Left lung (tissue), 10 donors: ENCODE measurements around the gene MAPT. TPM values are rescaled to one million over a fixed set of nuclear protein-coding genes. Genes with fewer than 3 reads are reported as not detected.
A peak's percentile ranks its signal among the peaks of the same experiment; 100 is the strongest.

Experiments
- ATAC-seq: fragments of 200-7000 bp; cut with Tn5 transposase; one replicate; pipeline ENCODE4 v1.9.1; 2020; ENCODE audit warnings: moderate library complexity
- DNase-seq, 4 donors: peaks; one replicate each; pipeline ENCODE4 v3.0.0-alpha.2; 2013 to 2020
- H3K27ac ChIP-seq, 2 donors: fragments of 200-600 bp; sonication (generic) in 1 of 2; one replicate each; pipeline versions ENCODE4 v1.5.0 to v1.8.0; 2020 to 2021
- H3K27me3 ChIP-seq, 2 donors: fragments of 200-600 bp; sonication (generic) in 1 of 2; one replicate each; pipeline versions ENCODE4 v1.5.0 to v1.8.0; 2020 to 2021
- H3K36me3 ChIP-seq, 2 donors: fragments of 200-600 bp; sonication (generic) in 1 of 2; one replicate each; pipeline versions ENCODE4 v1.5.0 to v1.8.0; 2020 to 2021
- H3K4me1 ChIP-seq, 2 donors: fragments of 200-600 bp; one replicate each; pipeline ENCODE4 v1.8.0; 2021
- H3K4me3 ChIP-seq, 2 donors: fragments of 200-600 bp; sonication (generic) in 1 of 2; one replicate each; pipeline versions ENCODE4 v1.5.0 to v1.8.0; 2020 to 2021; ENCODE audit warnings: mild to moderate bottlenecking in 1 of 2
- H3K9me3 ChIP-seq, 2 donors: fragments of 200-600 bp; sonication (generic) in 1 of 2; one replicate each; pipeline versions ENCODE4 v1.5.0 to v1.8.0; 2020 to 2021
- CTCF ChIP-seq, 2 donors: fragments of 200-600 bp; sonication (generic) in 1 of 2; IDR thresholded peaks; one replicate each; pipeline versions ENCODE4 v1.5.0 to v1.8.0; 2021; ENCODE audit warnings: antibody characterized with exemption in 2 of 2
- intact Hi-C, 2 donors: fragments of 100-400 bp; cut with DNase I; formaldehyde crosslinking; loops; one replicate each; pipeline versions ENCODE4 v1.11.2 to v1.14.2; 2022
- polyA plus RNA-seq, 6 donors: library from polyadenylated mRNA; unstranded; fragments of 120-200 nt; gene quantifications; one replicate each; pipeline ENCODE4 v1.2.1, GENCODE V29; 2013; ENCODE audit not compliant: insufficient read length in 6 of 6
- total RNA-seq, 2 donors: library from RNA; stranded (reverse); fragmentation: NEBNext Ultra II Directional; extraction: Animal tissue kit (Norgen Biotek cat#: 25700); gene quantifications; one replicate each; pipeline ENCODE4 v1.2.1, GENCODE V29; 2021
- donor health status: DM: no; HTN: yes; CAD: no.
- donor health status: DM: no; HTN: no; CAD: no.

The MAPT gene
- total and polyA plus RNA-seq, 8 donors = 0.99 to 7.7 (median 5.5) TPM

DNA sequence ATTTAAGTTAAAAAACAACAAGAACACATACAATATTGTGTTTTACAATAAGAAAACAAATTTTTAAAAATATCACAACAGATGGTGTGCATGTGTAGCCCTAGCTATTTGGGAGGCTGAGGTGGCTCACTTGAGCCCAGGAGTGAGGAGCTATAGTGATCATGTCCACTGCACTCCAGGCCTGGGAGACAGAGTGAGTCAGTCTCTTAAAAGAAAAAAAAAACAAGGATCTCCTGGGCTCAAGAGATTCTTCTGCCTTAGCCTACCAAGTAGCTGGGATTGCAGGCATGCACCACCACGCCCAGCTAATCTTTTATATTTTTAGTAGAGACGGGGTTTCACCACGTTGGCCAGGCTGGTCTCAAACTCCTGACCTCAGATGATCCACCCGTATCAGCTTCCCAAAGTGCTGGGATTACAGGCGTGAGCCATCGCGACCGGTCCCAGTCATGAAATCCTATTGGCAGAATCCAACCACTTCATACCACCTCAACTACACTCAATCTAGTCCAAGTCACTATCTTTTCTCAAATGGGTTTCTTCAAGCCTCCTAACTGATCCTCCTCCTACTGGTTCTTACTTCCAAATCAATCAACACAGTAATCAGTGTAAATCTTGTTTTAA is 159.7 kb downstream of the MAPT start:
- peaks cover 0 to 26% of the 10 kb centered on the region in 2 donors for H3K36me3 ChIP-seq
- peaks cover 0 to 13% of the 10 kb centered on the region in 2 donors for H3K4me1 ChIP-seq
- ATAC-seq = peak; percentile 35
- no peak overlapping the region for H3K4me3 ChIP-seq
- intact Hi-C loops = no loop called here
- H3K27ac ChIP-seq = no peak overlapping the region
- TF ChIP-seq CTCF (IDR thresholded peaks at IDR 0.05) = no peak
- no peaks in the 10 kb centered on the region for H3K27me3 ChIP-seq
- H3K9me3 ChIP-seq = no peaks in the 10 kb centered on the region
- no peak for DNase-seq

GRCh38 chr17:46056800-46057304 is 162.5 kb downstream of the MAPT start:
- ATAC-seq = peak; percentile 30
- intact Hi-C loops = no loop called here
- Histone ChIP-seq H3K9me3 (no peaks in the 10 kb centered on the region), H3K4me3 (no peak overlapping the region), H3K27me3 (no peaks in the 10 kb centered on the region), H3K4me1 (peaks cover 0 to 13% of the 10 kb centered on the region in 2 donors), H3K27ac (no peak overlapping the region), H3K36me3 (peaks cover 0 to 19% of the 10 kb centered on the region in 2 donors)
- DNase-seq = no peak
- TF ChIP-seq CTCF (IDR thresholded peaks at IDR 0.05) = no peak

GRCh38 chr17:46057366-46057765 is 163.0 kb downstream of the MAPT start:
- Histone ChIP-seq H3K27me3 (no peaks in the 10 kb centered on the region), H3K9me3 (no peaks in the 10 kb centered on the region), H3K4me3 (no peak overlapping the region), H3K36me3 (peaks cover 0 to 20% of the 10 kb centered on the region in 2 donors), H3K27ac (no peak overlapping the region), H3K4me1 (peaks cover 0 to 13% of the 10 kb centered on the region in 2 donors)
- DNase-seq (no peak), ATAC-seq (no peak)
- intact Hi-C loops = no loop called here
- TF ChIP-seq CTCF (IDR thresholded peaks at IDR 0.05) = no peak

DNA sequence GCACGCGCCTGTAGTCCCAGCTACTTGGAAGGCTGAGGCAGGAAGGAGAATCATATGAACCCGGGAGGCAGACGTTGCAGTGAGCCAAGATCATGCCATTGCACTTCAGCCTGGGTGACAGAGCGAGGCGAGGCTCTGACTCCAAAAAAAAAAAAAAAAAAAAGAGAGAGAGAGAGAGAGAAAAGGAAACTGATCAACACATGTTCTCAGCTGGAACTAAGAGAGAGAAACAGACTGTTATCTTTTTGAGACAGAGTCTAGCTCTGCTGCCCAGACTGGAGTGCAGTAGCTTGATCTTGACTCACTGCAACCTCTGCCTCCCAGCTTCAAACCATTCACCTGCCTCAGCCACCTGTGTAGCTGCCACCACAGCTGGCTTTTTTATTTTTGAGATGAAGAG is 165.1 kb downstream of the MAPT start:
- no peak overlapping the region for H3K27ac ChIP-seq
- TF ChIP-seq CTCF (IDR thresholded peaks at IDR 0.05) = no peak
- no peaks in the 10 kb centered on the region for H3K9me3 ChIP-seq
- peaks cover 0 to 34% of the 10 kb centered on the region in 2 donors for H3K36me3 ChIP-seq
- no peak for DNase-seq
- no peak for ATAC-seq
- peaks cover 0 to 13% of the 10 kb centered on the region in 2 donors for H3K4me1 ChIP-seq
- H3K4me3 ChIP-seq = no peak overlapping the region
- intact Hi-C loops = no loop called here
- no peaks in the 10 kb centered on the region for H3K27me3 ChIP-seq

DNA sequence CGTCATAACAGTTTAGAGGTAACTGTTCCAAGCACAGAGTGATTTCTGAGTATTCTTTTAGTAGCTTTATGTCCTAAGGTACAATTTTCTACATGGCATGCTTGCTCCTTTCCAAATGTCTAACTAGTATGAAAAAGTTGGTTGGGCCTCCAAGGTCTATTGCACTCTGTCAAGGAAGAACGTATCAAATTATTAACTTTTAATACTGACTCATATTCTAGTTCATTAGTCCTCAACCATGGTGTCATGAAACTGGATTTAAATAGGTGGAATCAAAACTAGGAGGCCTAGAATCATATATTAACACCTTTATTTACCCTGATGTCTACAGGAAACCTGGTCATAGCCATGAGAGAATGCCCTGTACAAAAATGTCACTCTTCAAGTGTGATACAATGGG is 166.1 kb downstream of the MAPT start:
- Histone ChIP-seq H3K27me3 (no peaks in the 10 kb centered on the region), H3K36me3 (peaks cover 0 to 43% of the 10 kb centered on the region in 2 donors), H3K9me3 (no peaks in the 10 kb centered on the region), H3K4me3 (no peak overlapping the region), H3K4me1 (peaks cover 0 to 13% of the 10 kb centered on the region in 2 donors), H3K27ac (no peak overlapping the region)
- intact Hi-C loops = no loop called here
- no peak for TF ChIP-seq CTCF (IDR thresholded peaks at IDR 0.05)
- ATAC-seq (no peak), DNase-seq (no peak)
